BE2C (cell line): ENCODE data around the gene HPGDS.

ENCODE experiments used
- DNase-seq: peaks from one replicate; pipeline ENCODE4 v3.0.0-alpha.2; 2020
- H3K27me3 ChIP-seq: fragments of 250-450 bp; sonication (Bioruptor Pico); 2 replicates; pipeline ENCODE4 v1.5.1; 2020; ENCODE audit warnings: mild to moderate bottlenecking
- H3K36me3 ChIP-seq: fragments of 250-450 bp; sonication (Bioruptor Pico); 2 replicates; pipeline ENCODE4 v1.5.1; 2020; ENCODE audit warnings: mild to moderate bottlenecking
- H3K4me1 ChIP-seq: fragments of 250-450 bp; sonication (Bioruptor Pico); 2 replicates; pipeline ENCODE4 v1.5.1; 2020
- H3K4me3 ChIP-seq: 2 replicates; pipeline ENCODE4 v1.5.1; 2011; ENCODE audit warnings: low read depth, low read length
- H3K9me3 ChIP-seq: fragments of 250-450 bp; sonication (Bioruptor Pico); 2 replicates; pipeline ENCODE4 v1.5.1; 2020
- TF ChIP-seq, protein P1 (sequence below): IDR thresholded peaks from 2 replicates; pipeline ENCODE4 v1.5.1; 2012; ENCODE audit warnings: mild to moderate bottlenecking, low read depth, low read length

The HPGDS gene

DNA sequence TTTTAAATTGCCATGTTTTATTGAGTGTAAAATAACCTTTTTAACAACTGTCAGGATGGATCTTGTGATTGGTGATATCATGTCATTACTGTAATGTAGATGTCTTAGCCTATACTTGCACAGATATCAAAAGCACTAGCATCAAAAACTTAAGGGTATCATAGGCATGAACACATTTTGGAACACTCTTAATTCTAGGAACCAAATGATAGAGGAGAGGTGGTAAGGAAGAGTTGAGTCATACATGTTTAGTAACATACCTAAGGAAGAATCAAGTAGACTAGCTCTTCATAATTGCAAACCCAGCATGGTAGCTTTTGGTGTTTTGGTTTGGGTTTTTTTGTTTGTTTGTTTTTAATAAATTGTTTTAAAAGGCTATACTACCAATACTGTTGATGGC is 91.5 kb downstream of the HPGDS start:
- no peak for DNase-seq
- Histone ChIP-seq H3K36me3 (peaks cover 52% of the 10 kb centered on the region), H3K27me3 (no peaks in the 10 kb centered on the region), H3K4me1 (no peaks in the 10 kb centered on the region), H3K4me3 (no peak overlapping the region), H3K9me3 (no peaks in the 10 kb centered on the region)
- TF ChIP-seq, protein P1, sequence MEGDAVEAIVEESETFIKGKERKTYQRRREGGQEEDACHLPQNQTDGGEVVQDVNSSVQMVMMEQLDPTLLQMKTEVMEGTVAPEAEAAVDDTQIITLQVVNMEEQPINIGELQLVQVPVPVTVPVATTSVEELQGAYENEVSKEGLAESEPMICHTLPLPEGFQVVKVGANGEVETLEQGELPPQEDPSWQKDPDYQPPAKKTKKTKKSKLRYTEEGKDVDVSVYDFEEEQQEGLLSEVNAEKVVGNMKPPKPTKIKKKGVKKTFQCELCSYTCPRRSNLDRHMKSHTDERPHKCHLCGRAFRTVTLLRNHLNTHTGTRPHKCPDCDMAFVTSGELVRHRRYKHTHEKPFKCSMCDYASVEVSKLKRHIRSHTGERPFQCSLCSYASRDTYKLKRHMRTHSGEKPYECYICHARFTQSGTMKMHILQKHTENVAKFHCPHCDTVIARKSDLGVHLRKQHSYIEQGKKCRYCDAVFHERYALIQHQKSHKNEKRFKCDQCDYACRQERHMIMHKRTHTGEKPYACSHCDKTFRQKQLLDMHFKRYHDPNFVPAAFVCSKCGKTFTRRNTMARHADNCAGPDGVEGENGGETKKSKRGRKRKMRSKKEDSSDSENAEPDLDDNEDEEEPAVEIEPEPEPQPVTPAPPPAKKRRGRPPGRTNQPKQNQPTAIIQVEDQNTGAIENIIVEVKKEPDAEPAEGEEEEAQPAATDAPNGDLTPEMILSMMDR, result no peak
